A549 (cell line): Measurements from ENCODE around the gene LOC128125822.
A peak's percentile ranks its signal among the peaks of the same experiment; 100 is the strongest.

Experiments
- ATAC-seq, 2 experiments: fragments of 200-7000 bp in 1 of 2; fragments of >200 bp in 1 of 2; cut with Nextera tagmentation in 1 of 2; cut with Tn5 transposase in 1 of 2; 3 replicates each; pipeline versions ENCODE4 v1.8.0 to v1.9.1; 2018 to 2020; ENCODE audit warnings: mild to moderate bottlenecking in 1 of 2, moderate library complexity in 1 of 2
- CTCF ChIA-PET: fragments of 300-600 bp; sonication (Branson Sonifier 250); formaldehyde crosslinking; extraction: SDS; loops from one replicate; lab custom pipeline; 2021; ENCODE audit warnings: antibody characterized with exemption, inconsistent platforms; lab: Yijun Ruan, JAX
- POLR2A ChIA-PET: fragments of 350-600 bp; formaldehyde crosslinking; extraction: SDS; loops from one replicate; lab custom pipeline; 2021; ENCODE audit warnings: antibody characterized with exemption, inconsistent platforms; lab: Yijun Ruan, JAX
- DNase-seq, 2 experiments: peaks; one replicate each; pipeline versions ENCODE4 v3.0.0 to v3.0.0-alpha.2; 2011 to 2016; ENCODE audit warnings: low read depth in 1 of 2, low spot score in 1 of 2
- FAIRE-seq: peaks from 2 replicates; lab custom pipeline; 2011; peaks lifted over from hg19 to GRCh38; lab: Jason Lieb, UNC
- H3K27ac ChIP-seq, 2 experiments: fragments of >200 bp; sonication (Bioruptor Twin); formaldehyde crosslinking; 3 replicates each; pipeline ENCODE4 v1.5.1; 2016 to 2017
- H3K4me1 ChIP-seq: fragments of >200 bp; sonication (Bioruptor Twin); formaldehyde crosslinking; 3 replicates; pipeline ENCODE4 v1.6.1; 2016
- H3K4me2 ChIP-seq: fragments of >200 bp; sonication (Bioruptor Twin); formaldehyde crosslinking; 3 replicates; pipeline ENCODE4 v1.6.1; 2016
- H3K4me3 ChIP-seq: fragments of >200 bp; sonication (Bioruptor Twin); formaldehyde crosslinking; 3 replicates; pipeline ENCODE4 v1.5.1; 2016
- H3K9me3 ChIP-seq: fragments of >200 bp; sonication (Bioruptor Twin); formaldehyde crosslinking; 3 replicates; pipeline ENCODE4 v1.6.1; 2016
- CBX2 ChIP-seq: fragments of 200-600 bp; sonication (generic); IDR thresholded peaks from 2 replicates; pipeline ENCODE4 v1.6.1; 2016; ENCODE audit warnings: low read depth, mild to moderate bottlenecking, borderline replicate concordance
- CBX8 ChIP-seq: fragments of 200-600 bp; sonication (generic); IDR thresholded peaks from 2 replicates; pipeline ENCODE4 v1.6.1; 2016
- CEBPB ChIP-seq, 2 experiments: fragments of >200 bp in 1 of 2; sonication (Bioruptor Twin) in 1 of 2; formaldehyde crosslinking in 1 of 2; IDR thresholded peaks; 2 replicates each; pipeline ENCODE4 v1.6.1; 2012 to 2016
- CHD2 ChIP-seq: fragments of 150-350 bp; IDR thresholded peaks from 2 replicates; pipeline ENCODE4 v1.6.1; 2014; ENCODE audit warnings: low read length; ENCODE audit not compliant: partially characterized antibody
- CHD4 ChIP-seq: fragments of 200-600 bp; sonication (generic); IDR thresholded peaks from 2 replicates; pipeline ENCODE4 v1.6.1; 2016; ENCODE audit warnings: antibody characterized with exemption, mild to moderate bottlenecking, borderline replicate concordance
- EP300 ChIP-seq, 2 experiments: fragments of >200 bp; sonication (Bioruptor Twin); formaldehyde crosslinking; IDR thresholded peaks; 2 replicates in 1 of 2; 3 replicates in 1 of 2; pipeline ENCODE4 v1.6.1; 2016 to 2017
- FOSB ChIP-seq: fragments of 250-450 bp; sonication (Bioruptor Pico); IDR thresholded peaks from 2 replicates; pipeline ENCODE4 v1.5.0; 2020; ENCODE audit warnings: mild to moderate bottlenecking, moderate library complexity
- FOSL2 ChIP-seq, 2 experiments: fragments of 450-650 bp in 1 of 2; fragments of >200 bp in 1 of 2; sonication (Bioruptor Twin) in 1 of 2; formaldehyde crosslinking; IDR thresholded peaks; 2 replicates each; pipeline versions ENCODE4 v1.5.0 to v1.6.1; 2016 to 2020; ENCODE audit warnings: mild to moderate bottlenecking in 1 of 2, moderate library complexity in 1 of 2
- FOXS1 ChIP-seq: fragments of 250-450 bp; sonication (Bioruptor Pico); IDR thresholded peaks from 2 replicates; pipeline ENCODE4 v1.5.0; 2020; ENCODE audit warnings: mild to moderate bottlenecking, moderate library complexity
- GATA3 ChIP-seq: IDR thresholded peaks from 2 replicates; pipeline ENCODE4 v1.6.1; 2012; ENCODE audit warnings: borderline replicate concordance
- HDAC2 ChIP-seq: fragments of 200-600 bp; sonication (generic); IDR thresholded peaks from 2 replicates; pipeline ENCODE4 v1.6.1; 2016
- HOXA7 ChIP-seq: fragments of 250-450 bp; sonication (Bioruptor Pico); IDR thresholded peaks from 2 replicates; pipeline ENCODE4 v1.5.0; 2020; ENCODE audit warnings: mild to moderate bottlenecking, moderate library complexity
- HOXB13 ChIP-seq: fragments of 250-450 bp; sonication (Bioruptor Pico); IDR thresholded peaks from 2 replicates; pipeline ENCODE4 v1.5.0; 2020; ENCODE audit warnings: low read depth, mild to moderate bottlenecking, moderate library complexity
- HOXB5 ChIP-seq: fragments of 250-450 bp; sonication (Bioruptor Pico); IDR thresholded peaks from 2 replicates; pipeline ENCODE4 v1.5.0; 2020; ENCODE audit warnings: mild to moderate bottlenecking, moderate library complexity
- KDM1A ChIP-seq: fragments of 200-600 bp; sonication (generic); IDR thresholded peaks from 2 replicates; pipeline ENCODE4 v1.6.1; 2016; ENCODE audit warnings: low read depth, mild to moderate bottlenecking
- MAFK ChIP-seq: fragments of 450-650 bp; IDR thresholded peaks from 2 replicates; pipeline ENCODE4 v1.6.1; 2014; ENCODE audit not compliant: partially characterized antibody
- MAZ ChIP-seq: fragments of 150-350 bp; IDR thresholded peaks from 2 replicates; pipeline ENCODE4 v1.6.1; 2014; ENCODE audit warnings: antibody characterized with exemption, low read depth, low read length, borderline replicate concordance
- MYC ChIP-seq: IDR thresholded peaks from 2 replicates; pipeline ENCODE4 v1.6.1; 2012; ENCODE audit warnings: mild to moderate bottlenecking, inconsistent platforms, low read length, improper control_type of control experiment, borderline replicate concordance
- NFE2L2 ChIP-seq: fragments of 150-350 bp; conservative IDR thresholded peaks from 2 replicates; pipeline ENCODE4 v1.6.1; 2014; ENCODE audit warnings: low read length
- POLR2A ChIP-seq: IDR thresholded peaks from 2 replicates; pipeline ENCODE4 v1.6.1; 2012; ENCODE audit warnings: mild to moderate bottlenecking, low read length
- POLR2AphosphoS2 ChIP-seq: conservative IDR thresholded peaks from 2 replicates; pipeline ENCODE4 v1.6.1; 2012; ENCODE audit warnings: low read length, improper control_type of control experiment, inconsistent platforms
- RAD21 ChIP-seq, 2 experiments: fragments of >200 bp in 1 of 2; sonication (Bioruptor Twin) in 1 of 2; formaldehyde crosslinking in 1 of 2; IDR thresholded peaks in 1 of 2; conservative IDR thresholded peaks in 1 of 2; 2 replicates in 1 of 2; 3 replicates in 1 of 2; pipeline ENCODE4 v1.6.1; 2012 to 2018; ENCODE audit warnings: inconsistent platforms in 1 of 2
- RARB ChIP-seq: fragments of 250-450 bp; sonication (Bioruptor Pico); IDR thresholded peaks from 2 replicates; pipeline ENCODE4 v1.8.0; 2021; ENCODE audit warnings: mild to moderate bottlenecking, moderate library complexity
- RNF2 ChIP-seq: fragments of 200-600 bp; sonication (generic); IDR thresholded peaks from 2 replicates; pipeline ENCODE4 v1.6.1; 2016; ENCODE audit warnings: low read depth, mild to moderate bottlenecking, antibody characterized with exemption, moderate library complexity, borderline replicate concordance
- SMC3 ChIP-seq: fragments of >200 bp; sonication (Bioruptor Twin); formaldehyde crosslinking; IDR thresholded peaks from 3 replicates; pipeline ENCODE4 v1.6.1; 2018; ENCODE audit warnings: inconsistent platforms
- SREBF2 ChIP-seq: fragments of 450-650 bp; IDR thresholded peaks from 2 replicates; pipeline ENCODE4 v1.6.1; 2014; ENCODE audit warnings: mild to moderate bottlenecking, moderate library complexity
- TFCP2L1 ChIP-seq: fragments of 250-450 bp; sonication (Bioruptor Pico); IDR thresholded peaks from 2 replicates; pipeline ENCODE4 v1.5.0; 2021; ENCODE audit warnings: mild to moderate bottlenecking
- TP53 ChIP-seq: fragments of 250-450 bp; sonication (Bioruptor Pico); IDR thresholded peaks from 2 replicates; pipeline ENCODE4 v1.5.0; 2021; ENCODE audit warnings: mild to moderate bottlenecking, moderate library complexity
- ZC3H11A ChIP-seq: fragments of 450-650 bp; IDR thresholded peaks from 2 replicates; pipeline ENCODE4 v1.6.1; 2014; ENCODE audit warnings: antibody characterized with exemption, mild to moderate bottlenecking
- ZSCAN20 ChIP-seq: fragments of 250-450 bp; sonication (Bioruptor Pico); IDR thresholded peaks from 2 replicates; pipeline ENCODE4 v1.8.0; 2022; ENCODE audit warnings: mild to moderate bottlenecking, moderate library complexity
- WGBS: methylation state at CpG from one replicate; pipeline ENCODE4 v1.1.6; 2017; ENCODE audit errors: missing lambda C conversion rate; 5-methylcytosine and 5-hydroxymethylcytosine counted together
- TF ChIP-seq, protein P1 (sequence below): fragments of >200 bp; sonication (Bioruptor Twin); formaldehyde crosslinking; IDR thresholded peaks from 3 replicates; pipeline ENCODE4 v1.5.1; 2016
- TF ChIP-seq, protein P2 (sequence below): IDR thresholded peaks from 2 replicates; pipeline ENCODE4 v1.6.1; 2012
- TF ChIP-seq, protein P3 (sequence below): IDR thresholded peaks from 2 replicates; pipeline ENCODE4 v1.6.1; 2012

The LOC128125822 gene

DNA sequence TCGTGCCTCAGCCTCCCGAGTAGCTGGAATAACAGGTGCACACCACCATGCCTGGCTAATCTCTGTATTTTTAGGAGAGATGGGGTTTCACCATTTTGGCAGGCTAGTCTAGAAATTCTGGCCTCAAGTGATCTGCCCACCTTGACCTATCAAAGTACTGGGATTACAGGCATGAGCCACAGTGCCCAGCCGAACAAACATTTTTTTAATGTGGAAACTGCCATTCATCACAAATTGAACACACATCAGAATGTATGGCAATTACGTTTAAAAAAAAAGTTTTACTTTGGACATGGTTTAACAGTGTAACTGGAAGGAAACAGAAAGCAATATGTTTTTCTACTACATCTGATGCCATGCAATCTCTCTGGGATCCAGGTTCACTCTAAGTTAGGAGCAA lies 38.3 kb upstream of the LOC128125822 start:
- 85% methylated on average over 4 of the region's 4 CpGs for WGBS
- no peak overlapping the region for H3K4me2 ChIP-seq
- DNase-seq, result no peak
- ChIA-PET CTCF (interaction anchor here (1.0 to 1.8 kb wide), 2 partner anchors 41 to 65 kb away, joined by 3 read pairs; no protein-coding TSS in a partner anchor), POLR2A (interaction anchor here (1.1 kb wide), 1 partner anchor 11 kb away, joined by 6 read pairs; no protein-coding TSS in a partner anchor)
- peak overlapping the region in 1 of 2 experiments; percentile 72; a peak in 3 of 6 replicates for H3K27ac ChIP-seq
- peaks cover 43% of the 10 kb centered on the region for H3K4me1 ChIP-seq
- FAIRE-seq, result no peak
- H3K4me3 ChIP-seq, result no peak overlapping the region
- no peak for ATAC-seq
- no peaks in the 10 kb centered on the region for H3K9me3 ChIP-seq
- no peak for TF ChIP-seq HOXA7
- no peak for TF ChIP-seq KDM1A
- no peak for TF ChIP-seq RNF2
- TF ChIP-seq FOSL2 (IDR thresholded peaks at IDR 0.05), result no peak
- no peak for TF ChIP-seq FOSL2 (CRISPR knock-in tag; IDR thresholded peaks at IDR 0.05)
- TF ChIP-seq RAD21 (conservative IDR thresholded peaks at IDR 0.05 in 1 of 2, IDR thresholded peaks at IDR 0.05 in 1 of 2), result no peak
- no peak for TF ChIP-seq CHD4
- TF ChIP-seq POLR2A, result no peak
- no peak for TF ChIP-seq CBX2
- TF ChIP-seq CBX8, result no peak
- no peak for TF ChIP-seq MAZ
- TF ChIP-seq HOXB5 (CRISPR knock-in tag), result no peak
- TF ChIP-seq, protein P1, sequence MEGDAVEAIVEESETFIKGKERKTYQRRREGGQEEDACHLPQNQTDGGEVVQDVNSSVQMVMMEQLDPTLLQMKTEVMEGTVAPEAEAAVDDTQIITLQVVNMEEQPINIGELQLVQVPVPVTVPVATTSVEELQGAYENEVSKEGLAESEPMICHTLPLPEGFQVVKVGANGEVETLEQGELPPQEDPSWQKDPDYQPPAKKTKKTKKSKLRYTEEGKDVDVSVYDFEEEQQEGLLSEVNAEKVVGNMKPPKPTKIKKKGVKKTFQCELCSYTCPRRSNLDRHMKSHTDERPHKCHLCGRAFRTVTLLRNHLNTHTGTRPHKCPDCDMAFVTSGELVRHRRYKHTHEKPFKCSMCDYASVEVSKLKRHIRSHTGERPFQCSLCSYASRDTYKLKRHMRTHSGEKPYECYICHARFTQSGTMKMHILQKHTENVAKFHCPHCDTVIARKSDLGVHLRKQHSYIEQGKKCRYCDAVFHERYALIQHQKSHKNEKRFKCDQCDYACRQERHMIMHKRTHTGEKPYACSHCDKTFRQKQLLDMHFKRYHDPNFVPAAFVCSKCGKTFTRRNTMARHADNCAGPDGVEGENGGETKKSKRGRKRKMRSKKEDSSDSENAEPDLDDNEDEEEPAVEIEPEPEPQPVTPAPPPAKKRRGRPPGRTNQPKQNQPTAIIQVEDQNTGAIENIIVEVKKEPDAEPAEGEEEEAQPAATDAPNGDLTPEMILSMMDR, result no peak
- no peak for TF ChIP-seq TFCP2L1
- no peak for TF ChIP-seq SREBF2

DNA sequence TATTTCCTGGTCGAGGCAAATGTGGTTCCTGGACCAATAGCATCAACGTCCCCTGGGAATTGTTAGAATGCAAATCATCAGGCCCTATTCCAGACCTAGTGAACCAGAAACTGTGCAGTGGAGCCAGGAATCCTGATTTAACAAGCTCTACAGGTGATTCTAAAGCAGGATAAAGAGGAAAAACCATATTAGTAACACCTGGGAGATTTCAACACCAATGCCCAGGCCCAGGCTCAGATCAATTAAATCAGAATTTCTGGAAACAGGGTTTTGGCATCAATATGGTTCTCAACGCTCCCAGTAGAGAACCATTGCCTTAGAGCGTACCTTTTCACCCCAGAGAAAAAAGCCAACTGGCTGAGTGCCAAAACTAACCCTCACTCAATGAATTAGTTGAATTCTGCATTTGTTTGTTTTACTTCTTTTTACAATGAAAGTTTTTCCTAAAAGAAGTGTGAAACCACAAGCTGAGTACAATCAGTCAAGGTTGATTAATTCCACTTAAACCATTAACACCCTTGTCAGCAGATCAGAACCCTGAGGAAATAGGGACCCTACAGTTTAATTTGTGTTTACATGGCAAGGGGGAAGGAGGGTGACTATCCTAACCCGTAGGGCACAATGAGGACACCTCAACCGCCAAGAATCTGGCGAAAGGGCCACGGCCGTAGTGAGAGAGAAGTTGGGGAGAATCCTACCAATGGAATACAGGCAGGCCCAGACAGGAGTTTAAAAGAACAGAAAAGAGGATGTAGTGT lies 34.9 kb upstream of the LOC128125822 start:
- peak; percentile 66 to 93; a peak in 4 of 6 replicates for ATAC-seq
- no peak for FAIRE-seq
- CTCF ChIA-PET, result interaction anchor here (1.0 to 1.3 kb wide), 3 partner anchors 29 to 184 kb away, joined by 3 read pairs; no protein-coding TSS in a partner anchor
- Histone ChIP-seq H3K4me1 (peaks cover 23% of the 10 kb centered on the region), H3K27ac (peak overlapping the region; percentile 69 to 89), H3K4me3 (no peak overlapping the region), H3K9me3 (no peaks in the 10 kb centered on the region), H3K4me2 (peak overlapping the region; percentile 61)
- 8% methylated on average over 9 of the region's 9 CpGs for WGBS
- POLR2A ChIA-PET, result no interaction called here
- DNase-seq, result peak in 1 of 2 experiments; percentile 76
- no peak for TF ChIP-seq CBX8
- TF ChIP-seq MAZ, result no peak
- TF ChIP-seq CHD4, result no peak
- no peak for TF ChIP-seq MYC
- 0 out of 2 replicates have a peak, but pooled peaks have one; percentile 41 for TF ChIP-seq HOXB13
- 0 out of 2 replicates have a peak, but pooled peaks have one; percentile 32 for TF ChIP-seq FOSB (CRISPR knock-in tag)
- TF ChIP-seq, protein P2, sequence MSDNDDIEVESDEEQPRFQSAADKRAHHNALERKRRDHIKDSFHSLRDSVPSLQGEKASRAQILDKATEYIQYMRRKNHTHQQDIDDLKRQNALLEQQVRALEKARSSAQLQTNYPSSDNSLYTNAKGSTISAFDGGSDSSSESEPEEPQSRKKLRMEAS, result peak; percentile 50
- TF ChIP-seq HOXB5 (CRISPR knock-in tag), result no peak
- no peak for TF ChIP-seq FOXS1 (CRISPR knock-in tag)
- no peak for TF ChIP-seq ZSCAN20 (CRISPR knock-in tag)
- TF ChIP-seq GATA3, result peak; percentile 74
- no peak for TF ChIP-seq CHD2
- TF ChIP-seq ZC3H11A, result no peak
- no peak for TF ChIP-seq HDAC2
- peak; percentile 26 for TF ChIP-seq MAFK
- TF ChIP-seq CEBPB (IDR thresholded peaks at IDR 0.05), result 0 out of 4 replicates have a peak, but pooled peaks of 1 of the 2 experiments have one; percentile 26
- TF ChIP-seq NFE2L2, result no peak
- no peak for TF ChIP-seq RARB (CRISPR knock-in tag)
- no peak for TF ChIP-seq TFCP2L1
- no peak for TF ChIP-seq SMC3
- TF ChIP-seq, protein P1, result no peak
- TF ChIP-seq, protein P3, sequence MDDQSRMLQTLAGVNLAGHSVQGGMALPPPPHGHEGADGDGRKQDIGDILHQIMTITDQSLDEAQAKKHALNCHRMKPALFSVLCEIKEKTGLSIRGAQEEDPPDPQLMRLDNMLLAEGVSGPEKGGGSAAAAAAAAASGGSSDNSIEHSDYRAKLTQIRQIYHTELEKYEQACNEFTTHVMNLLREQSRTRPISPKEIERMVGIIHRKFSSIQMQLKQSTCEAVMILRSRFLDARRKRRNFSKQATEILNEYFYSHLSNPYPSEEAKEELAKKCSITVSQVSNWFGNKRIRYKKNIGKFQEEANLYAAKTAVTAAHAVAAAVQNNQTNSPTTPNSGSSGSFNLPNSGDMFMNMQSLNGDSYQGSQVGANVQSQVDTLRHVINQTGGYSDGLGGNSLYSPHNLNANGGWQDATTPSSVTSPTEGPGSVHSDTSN, result 0 out of 2 replicates have a peak, but pooled peaks have one; percentile 26
- no peak for TF ChIP-seq TP53 (CRISPR knock-in tag)
- TF ChIP-seq EP300 (IDR thresholded peaks at IDR 0.05), result 0 out of 5 replicates have a peak, but pooled peaks of 1 of the 2 experiments have one; percentile 41
- TF ChIP-seq KDM1A, result no peak
- TF ChIP-seq POLR2AphosphoS2, result no peak
